Measurements from ENCODE around the gene SFXN3.

- TF ChIP-seq CTCF (IDR thresholded peaks at IDR 0.05; ENCODE audit: low read length) (no peak), EZH2 (IDR thresholded peaks at IDR 0.05; ENCODE audit: borderline replicate concordance, low read length) (no peak)
Measured at GRCh38 chr10:101013365-101013825, 17.6 kb upstream of the SFXN3 start.

All from OCI-LY1 (cell line).